GM21390 (cell line): ENCODE measurements around the gene FSTL5.

ENCODE experiments used
- ATAC-seq: cut with Tn5 transposase; IDR thresholded peaks from one replicate; pipeline ENCODE4 v1.9.1; 2021; ENCODE audit not compliant: unreplicated experiment

Gene FSTL5

DNA sequence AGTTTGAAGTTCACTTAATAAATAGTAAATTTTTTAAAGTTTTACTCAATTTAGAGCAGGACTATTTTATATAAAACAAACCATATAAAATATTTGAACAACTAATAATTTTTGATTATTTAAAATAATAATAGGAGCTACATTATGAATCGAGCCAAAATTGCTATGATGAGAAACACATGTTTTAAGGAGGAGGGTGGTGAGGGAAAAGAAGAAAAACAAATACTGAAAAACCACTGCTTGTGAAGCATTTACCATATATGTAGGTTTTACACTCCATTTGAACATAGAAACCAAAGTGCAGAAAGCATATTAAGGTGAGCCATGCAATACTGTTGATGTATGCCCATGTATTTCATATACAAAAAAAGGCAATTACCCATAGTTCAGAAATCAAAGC, 448.9 kb downstream of the FSTL5 start:
- no peak for ATAC-seq

DNA sequence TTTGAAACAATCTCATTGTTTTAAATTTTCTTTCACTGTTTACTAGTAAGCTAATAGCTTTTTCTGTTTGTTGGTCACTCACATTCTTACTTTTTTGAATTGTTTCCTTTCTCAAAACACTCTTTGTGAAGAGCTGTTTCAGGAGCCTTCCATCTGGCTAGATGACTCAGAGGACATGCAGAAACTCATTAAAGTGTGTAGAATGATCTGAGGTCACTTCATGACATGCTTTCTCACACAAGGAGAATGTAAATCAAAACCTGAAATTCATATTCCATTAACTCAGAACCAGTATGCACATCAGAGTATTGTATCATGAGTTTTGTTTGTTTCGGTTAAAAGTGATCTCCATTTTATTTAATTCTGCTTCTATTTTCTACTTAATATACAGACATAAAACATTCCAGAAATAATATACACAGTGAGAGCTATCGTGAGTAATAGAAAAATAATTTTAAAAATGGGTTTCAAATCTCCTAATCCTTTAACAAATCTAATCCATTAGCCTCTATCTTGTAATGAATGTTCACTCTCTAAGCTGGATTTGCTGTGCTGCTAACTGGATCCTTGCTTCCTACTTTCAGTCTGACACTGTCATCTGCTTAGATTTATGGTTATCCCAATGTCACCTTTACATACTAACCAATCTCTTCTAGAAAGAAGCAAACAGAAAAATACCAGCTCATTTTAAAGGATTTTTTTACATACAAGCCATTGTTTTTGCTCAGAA, 449.6 kb downstream of the FSTL5 start:
- ATAC-seq: no peak

DNA sequence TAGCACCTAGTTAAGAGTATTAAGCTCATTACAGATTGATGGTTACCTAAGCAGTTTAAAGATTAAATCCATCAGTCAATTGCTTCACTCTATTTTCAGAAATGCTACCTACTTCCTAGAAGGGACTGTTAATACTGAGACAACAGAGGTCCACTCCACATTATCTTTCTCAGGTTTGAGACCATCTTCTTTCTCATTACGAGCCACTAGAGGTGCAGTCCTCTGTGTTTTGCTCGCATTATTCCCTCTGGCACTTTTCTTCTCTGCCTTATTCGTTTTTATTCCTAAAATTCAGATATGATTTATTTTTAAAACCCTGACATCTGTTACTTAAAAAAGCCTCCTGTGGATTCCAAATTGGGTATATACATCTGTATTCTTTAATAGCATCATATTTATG, 459.1 kb downstream of the FSTL5 start:
- no peak for ATAC-seq

DNA sequence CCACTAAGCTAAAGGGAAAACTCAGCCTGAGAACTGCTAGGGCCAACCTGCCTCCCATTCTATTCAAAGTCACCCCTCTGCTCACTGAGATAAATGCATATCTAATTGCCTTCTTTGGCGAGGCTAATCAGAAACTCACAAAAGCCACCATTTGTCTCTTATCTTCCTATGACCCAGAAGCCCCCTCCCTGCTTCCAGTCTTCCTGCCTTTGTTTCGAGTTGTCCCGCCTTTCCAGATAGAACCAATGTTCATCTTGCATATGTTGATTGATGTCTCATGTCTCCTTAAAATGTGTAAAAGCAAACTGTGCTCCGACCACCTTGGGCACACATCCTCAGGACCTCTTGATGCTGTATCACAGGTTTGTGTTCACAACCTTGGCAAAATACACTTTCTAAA, 459.8 kb downstream of the FSTL5 start:
- no peak for ATAC-seq

DNA sequence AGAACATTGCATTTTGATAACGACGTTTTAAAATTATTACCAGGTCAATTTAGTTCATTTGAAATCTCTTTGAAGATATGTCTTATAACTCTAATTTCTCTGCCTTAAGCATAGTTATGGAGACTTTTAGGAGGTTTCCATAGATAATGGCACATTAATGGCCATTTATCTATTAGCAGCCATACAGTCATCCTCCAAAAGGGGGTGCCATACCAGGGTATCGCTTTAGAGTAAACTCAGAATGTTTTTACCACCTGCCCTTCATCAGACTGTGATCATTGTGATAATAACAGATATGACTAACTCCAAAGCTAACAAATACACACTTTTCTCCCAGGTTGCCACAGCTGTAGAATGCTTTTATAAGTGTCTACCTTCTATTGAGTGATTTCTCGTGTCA, 461.5 kb downstream of the FSTL5 start:
- no peak for ATAC-seq

DNA sequence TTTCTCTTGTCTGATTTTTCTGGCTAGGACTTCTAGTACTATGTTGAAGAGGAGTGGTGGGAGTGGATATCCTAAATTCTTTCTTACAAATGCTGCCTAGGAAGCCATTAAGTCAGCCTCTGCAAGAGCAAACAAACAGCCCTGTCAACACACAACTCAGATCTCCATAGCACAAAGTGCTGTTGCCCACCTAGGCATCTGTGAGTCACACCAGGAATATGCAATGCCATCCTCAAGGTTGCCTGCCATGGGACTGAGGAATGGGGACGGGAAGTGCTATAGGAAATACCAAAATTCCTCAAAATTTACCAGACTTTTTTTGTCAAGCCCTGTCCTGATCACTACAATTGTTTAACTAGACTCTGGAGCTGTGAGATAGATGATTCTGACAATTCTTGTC, 466.9 kb downstream of the FSTL5 start:
- ATAC-seq: no peak

DNA sequence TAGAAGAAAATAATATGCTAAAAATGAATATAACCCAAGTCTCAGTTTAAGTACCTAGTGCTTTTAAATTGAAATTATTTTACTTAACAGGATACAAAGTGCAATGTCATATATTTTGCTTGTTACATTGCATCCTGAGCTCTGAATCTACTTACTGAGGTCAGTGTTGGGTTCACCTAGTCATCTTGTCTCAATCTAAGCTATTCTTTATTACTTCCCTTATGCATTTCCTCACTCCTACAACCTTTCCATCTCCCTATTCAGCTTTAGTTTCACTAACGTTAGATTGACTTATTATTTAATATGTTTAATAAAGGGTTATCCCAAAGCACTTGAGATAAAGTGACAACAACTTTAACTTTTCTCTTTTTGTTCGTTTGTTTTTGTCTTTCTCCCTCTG, 483.7 kb downstream of the FSTL5 start:
- no peak for ATAC-seq

DNA sequence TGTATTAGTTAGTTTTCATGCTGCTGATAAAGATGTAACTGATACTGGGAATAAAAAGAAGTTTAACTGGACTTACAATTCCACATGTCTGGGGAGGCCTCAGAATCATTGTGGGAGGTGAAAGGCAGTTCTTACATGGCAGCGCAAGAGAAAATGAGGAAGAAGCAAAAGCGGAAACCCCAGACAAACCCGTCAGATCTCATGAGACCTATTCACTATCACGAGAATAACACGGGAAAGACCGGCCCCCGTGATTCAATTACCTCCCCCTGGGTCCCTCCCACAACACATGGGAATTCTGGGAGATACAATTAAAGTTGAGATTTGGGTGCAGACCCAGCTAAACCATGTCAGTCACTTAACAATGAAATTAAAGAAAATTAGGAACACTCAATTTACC, 499.1 kb downstream of the FSTL5 start:
- ATAC-seq: no peak

DNA sequence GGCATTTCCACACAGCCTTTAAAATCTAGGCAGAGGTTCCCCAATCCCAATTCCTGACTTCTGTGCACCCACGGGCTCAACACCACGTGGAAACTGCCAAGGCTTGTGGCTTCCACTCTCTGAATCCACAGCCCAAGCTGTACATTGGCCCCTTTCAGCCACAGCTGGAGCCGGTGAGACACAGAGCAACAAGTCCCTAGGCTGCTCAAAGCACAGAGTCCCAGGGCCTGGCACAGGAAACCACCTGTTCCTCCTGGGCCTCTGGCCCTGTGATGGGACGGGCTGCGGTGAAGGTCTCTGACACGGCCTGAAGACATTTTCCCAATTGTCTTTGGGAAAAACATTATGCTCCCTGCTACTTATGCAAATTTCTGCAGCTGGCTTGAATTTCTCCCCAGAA, 500.0 kb downstream of the FSTL5 start:
- no peak for ATAC-seq

DNA sequence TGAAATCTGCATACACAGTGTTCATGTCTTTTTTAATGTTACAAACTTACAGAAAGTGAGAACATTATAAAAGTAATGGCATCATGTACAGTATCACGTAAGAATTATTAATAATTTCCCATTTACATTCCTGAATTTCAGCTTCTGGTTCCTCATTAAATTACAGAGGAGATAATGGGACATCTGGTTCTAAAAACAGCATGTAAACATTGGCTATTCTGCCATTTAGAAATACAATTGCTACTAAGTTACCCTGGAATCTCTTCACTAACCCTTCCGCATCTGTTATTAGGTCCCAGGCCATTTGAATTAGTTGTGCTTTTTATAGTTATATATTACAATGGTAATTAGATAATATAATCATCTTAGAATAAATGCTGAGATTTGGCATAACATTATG, 505.1 kb downstream of the FSTL5 start:
- ATAC-seq: no peak

DNA sequence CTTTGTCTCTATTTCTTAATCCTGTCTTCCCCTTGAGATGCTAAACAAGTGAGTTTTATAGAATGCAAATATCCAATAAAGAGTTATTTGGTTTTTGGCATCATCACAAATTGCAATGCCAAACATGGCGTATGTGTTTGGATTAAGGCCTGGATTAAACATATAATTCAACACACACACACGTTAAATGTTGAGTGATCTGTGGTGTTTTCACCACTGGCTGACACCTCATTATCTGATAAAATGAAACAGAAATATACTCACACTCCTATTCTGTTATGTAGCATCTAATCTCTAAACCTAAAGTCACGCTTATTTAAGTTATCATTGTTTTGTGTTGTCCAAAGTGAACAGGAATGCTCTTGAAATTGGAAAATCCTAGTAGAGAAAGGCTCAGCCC, 506.2 kb downstream of the FSTL5 start:
- ATAC-seq: no peak

DNA sequence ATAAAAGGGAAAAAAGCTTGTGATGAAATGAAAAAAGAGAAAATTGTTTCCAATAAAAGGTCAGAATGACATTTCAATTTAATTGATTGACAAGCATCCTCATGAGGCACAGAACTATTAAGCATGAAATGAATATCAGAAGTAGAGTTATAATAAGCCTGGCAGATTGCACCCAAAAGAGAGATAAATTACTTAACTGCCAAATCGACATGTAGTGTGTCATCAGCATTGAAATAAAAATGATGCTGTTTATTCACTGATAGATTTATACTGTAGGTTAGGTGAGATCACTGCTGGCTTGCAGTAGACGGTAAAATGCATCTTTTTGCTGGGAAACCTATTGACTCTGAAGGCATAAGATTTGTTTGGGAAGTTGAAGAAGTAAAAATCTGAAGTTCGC, 507.2 kb downstream of the FSTL5 start:
- ATAC-seq: no peak

DNA sequence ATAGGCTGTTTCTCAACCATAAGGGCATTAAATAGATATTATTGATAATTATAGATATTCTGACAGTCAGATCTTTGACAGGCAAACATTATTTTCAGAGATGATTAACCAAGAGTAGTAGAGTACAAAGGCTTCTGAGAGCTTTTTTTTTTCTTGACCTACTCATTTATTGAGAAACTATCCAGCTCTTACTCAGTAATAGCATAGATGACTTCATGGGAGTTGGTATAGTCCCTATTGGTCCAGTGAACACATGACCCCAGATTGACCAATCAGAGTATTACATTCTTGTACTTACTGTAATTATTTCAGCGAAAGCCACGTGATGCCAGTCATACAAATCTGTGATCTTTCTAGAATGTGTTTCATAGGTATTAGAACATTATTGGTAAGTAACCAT, 508.7 kb downstream of the FSTL5 start:
- ATAC-seq: no peak

DNA sequence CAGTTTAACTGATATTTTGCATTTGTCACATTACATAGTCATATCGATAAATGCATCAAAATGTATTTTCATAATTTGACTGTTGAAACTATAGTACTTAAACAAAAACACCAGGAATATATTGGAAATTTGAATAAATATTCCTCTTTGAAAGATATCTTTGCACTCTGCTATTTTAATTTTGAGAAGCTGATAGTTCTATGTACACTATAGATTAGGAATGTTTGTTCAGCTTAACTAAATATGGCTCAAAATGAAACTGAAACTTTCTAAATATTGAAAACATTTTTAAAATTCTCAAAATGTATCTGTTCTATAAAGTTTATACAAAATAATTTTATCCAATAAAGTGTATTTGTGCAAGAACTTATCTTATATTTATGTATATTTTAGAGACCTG, 510.1 kb downstream of the FSTL5 start:
- no peak for ATAC-seq

DNA sequence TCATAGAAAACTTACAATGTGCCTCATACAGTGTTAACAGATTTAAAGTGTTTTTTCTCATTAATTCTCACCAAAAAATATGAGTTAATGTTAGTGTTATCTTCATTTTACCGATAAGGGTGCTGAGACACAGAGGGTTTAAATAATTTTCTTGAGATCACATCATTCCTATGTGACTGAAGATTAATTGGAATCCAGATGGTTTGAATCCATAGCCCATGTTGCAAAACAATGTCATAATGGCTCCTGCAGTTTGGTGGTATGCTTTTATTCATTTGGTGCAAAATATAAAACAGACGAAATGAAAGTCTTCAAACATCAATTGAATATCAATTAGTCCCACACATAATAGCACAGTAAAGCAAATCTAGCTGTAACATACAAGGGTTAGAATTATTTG, 512.2 kb downstream of the FSTL5 start:
- ATAC-seq: no peak

DNA sequence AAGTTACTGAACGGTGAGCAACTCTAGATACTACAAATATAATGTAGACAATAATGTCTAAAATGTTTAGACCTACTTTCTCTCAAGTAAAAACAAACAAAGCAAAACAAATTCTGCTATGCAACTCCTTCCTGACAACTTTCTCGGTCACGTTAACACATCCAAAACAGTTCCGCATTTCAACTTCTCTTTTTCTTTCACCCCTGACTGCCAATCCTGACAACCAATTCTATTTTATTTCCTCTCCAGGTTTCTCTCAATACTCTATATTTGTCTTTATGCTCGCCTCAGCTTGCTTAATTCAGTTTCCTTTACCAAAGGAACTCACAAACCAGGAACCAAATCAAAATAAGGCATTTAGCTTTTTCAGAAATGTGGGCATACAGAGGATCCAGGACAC, 513.0 kb downstream of the FSTL5 start:
- ATAC-seq: peak; percentile 62

DNA sequence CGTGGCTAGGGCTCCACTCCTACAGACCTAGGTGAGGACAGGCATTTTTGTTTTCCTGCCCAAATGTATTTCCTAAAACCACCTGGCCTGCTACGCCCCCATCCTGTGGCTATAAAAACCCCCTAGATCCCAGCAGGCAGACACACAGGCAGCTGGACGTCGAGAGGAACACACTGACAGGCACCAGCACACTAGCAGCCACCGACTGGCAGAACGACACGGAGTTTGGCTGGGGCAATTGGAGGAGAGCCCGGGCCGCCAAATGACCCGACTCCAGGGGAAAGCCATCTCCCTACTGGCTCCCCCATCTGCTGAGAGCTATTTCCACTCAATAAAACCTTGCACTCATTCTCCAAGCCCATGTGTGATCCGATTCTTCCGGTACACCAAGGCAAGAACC, 516.0 kb downstream of the FSTL5 start:
- ATAC-seq: no peak

DNA sequence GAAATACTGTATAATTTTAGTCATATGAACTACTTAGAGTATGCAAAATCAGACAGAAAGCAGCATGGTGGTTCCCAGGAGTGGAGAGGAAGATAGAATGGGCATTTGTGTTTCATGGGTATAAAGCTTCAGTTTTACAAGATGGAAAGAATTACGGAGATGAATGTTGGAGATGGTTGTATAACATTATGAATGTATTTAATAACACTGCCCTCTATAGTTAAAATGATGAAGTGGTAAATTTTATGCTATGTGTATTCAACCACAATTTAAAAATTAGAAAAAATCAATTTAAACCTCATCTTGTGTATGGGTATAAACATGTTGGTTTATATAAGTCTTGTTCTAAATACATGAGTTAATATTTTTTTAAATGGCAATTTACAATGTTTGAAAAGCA, 521.1 kb downstream of the FSTL5 start:
- ATAC-seq: no peak

DNA sequence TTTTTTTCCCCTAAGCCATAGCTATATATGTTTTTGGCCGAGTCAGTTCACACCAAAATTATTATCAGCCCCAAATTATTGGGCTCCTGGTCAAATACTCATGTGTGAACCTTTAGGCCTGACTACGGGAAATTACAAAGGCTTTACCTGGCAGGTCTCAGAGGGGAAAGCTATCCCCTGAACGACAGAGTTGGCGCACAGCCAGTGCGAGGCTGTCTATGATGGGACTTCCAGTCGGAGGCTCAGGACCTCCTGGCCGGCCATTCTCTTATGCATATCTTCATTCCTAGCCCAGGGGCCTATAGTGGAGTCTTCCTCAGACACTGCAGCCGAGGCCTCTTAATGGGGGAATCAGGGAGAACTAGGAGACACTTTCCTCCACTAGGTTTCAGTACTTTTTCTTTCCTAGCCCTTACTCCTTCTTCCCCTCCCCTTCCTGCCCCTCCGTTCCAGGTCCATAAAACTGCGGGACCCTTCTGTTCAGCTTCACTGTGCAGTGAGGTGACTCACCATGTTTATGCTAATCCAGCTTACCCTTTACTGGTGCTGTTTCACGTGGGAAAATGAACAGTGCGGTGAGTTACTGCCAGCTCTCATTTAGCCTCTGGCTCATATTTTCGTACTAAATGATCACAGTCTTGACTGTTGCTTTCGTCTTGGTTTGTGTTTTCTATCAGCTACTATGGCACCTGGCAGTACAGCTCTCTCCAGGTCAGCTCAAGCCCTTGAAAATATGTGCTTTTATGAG, 533.9 kb downstream of the FSTL5 start:
- ATAC-seq: no peak

DNA sequence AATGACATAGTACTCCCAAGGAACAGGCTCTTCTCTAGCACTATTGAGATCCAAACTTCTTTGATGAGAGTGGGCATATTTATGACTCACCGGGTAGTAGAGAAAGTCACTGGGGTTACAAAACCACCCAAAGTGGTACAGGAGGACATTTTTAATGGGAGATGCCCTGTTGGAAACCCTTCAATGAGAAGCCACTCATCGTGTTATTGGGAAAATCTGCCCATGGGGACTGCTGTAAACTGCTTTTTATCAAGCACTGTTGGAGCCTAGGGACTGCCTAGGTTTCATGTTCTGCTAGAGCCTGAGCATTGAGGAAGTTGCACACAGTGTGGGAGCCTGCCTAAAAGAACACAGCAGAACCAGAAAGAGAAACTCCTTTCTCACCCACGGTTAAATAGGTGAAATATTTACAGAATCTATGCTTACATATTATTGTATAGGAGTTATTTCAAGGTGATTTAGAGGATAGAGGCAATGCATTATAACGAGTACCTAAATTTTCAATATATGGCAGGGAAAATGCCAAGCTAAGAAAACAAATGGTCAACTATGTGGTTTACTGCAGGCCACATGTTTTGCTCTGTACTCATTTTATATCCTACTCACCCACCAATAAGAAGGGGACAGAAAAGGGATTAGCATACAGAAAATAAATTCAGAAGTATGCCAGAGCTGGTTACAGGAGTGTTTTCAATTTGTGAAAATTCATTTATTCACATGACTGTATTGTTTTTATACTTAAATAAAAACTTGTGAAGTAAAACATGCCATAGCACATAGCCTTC, 559.1 kb downstream of the FSTL5 start:
- peak; percentile 66 for ATAC-seq

DNA sequence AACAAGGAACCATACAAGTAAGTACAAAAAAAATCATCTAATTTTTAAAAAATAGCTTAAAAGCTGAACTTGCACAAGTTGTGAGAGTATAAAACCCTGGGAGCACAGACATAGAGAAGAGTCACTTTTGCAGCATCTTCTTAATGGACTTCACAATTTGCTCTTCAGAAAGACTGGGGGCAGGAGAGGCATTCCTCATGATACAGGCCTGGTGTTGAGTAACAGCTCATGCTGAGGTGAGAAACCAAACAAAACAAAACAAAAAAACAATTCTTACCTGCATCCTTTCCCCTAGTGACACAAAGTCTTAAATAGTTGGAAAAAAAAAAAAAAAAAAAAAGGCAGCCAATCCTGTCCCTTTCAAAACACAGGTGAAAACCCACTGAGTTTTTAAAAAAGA, 562.8 kb downstream of the FSTL5 start:
- no peak for ATAC-seq

DNA sequence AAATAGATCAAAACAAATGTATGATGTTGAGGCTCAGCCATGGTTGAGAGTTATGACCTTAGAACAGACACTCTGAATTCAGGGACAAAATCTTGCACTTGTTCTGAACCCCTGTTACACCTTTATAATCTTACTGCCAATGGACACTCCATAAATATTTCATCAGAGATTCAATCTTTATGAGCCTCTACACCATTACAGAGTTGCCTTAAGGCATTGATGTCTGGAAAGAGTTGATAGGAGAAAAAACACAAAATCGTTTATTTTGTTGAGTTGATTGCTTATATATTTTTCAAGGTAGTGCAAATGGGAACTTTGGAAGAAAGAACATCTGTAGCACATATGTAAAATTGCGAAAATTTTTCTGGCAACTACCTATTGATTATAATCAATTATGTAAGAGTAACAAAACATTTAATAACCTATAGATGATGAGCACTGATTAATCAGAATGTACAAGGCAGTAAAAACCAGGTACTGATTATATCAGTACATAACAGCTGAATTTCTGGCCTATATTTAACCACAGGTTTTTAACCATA, 568.5 kb downstream of the FSTL5 start:
- no peak for ATAC-seq
